Measurements from ENCODE around the gene PRKG1.

- TF ChIP-seq CTCF (IDR thresholded peaks at IDR 0.05) (no peak), EP300 (IDR thresholded peaks at IDR 0.05) (no peak), POLR2A (IDR thresholded peaks at IDR 0.05; ENCODE audit: low read depth) (no peak), POLR2AphosphoS5 (IDR thresholded peaks at IDR 0.05) (no peak)
Observed at GRCh38 chr10:52261362-52261761, 1187.1 kb downstream of the PRKG1 start.

All from esophagus muscularis mucosa (tissue), 4 donors.